Ramos (cell line): Measurements from ENCODE around the gene CACNB2.

ENCODE experiments used
- in situ Hi-C: fragments of 300-500 bp; cut with MboI; formaldehyde crosslinking; loops from one replicate; pipeline ENCODE4 v1.14.3; 2022; ENCODE audit warnings: low sequenced_read_pairs; ENCODE audit not compliant: unreplicated experiment

Gene CACNB2

DNA sequence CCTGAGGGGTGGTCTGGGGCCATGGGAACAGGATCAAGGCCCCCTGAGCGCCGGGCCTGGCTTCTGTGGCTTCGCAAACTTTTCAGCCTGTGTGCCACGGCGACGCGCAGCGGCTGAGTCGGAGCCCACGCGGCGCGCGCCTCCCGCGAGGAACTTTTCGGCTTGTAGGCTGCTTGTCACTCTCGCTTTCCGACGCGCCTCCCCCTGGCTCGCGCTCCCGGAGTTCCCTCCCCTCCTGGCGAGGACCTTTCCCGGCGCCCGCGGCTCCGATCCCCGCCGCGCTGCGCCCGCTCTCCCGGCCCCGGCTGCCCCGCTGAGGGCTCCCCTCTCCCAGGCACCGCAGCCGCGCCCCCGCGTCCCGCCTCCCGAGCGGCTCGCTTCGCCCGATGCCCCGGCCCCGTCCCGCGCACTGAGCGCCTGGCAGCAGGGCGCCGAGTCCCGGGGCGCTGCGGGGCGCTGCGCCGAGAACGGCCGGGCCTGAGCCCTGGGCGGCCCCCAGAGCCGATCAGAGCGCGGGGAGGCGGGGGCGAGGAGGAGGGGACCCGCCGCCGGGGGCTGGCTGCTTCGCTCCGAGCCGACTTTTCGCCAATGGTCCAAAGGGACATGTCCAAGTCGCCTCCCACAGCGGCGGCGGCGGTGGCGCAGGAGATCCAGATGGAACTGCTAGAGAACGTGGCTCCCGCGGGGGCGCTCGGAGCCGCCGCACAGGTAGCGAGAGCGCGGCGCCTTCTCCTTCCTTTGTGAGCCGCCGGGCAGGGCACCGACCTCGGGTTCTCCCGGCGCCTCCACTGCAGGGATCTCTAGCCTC, at the start of gene CACNB2:
TSS of gene CACNB2 (plus strand) at position 276 of the 808 bp plus-strand sequence.
- in situ Hi-C loops: no loop called here

DNA sequence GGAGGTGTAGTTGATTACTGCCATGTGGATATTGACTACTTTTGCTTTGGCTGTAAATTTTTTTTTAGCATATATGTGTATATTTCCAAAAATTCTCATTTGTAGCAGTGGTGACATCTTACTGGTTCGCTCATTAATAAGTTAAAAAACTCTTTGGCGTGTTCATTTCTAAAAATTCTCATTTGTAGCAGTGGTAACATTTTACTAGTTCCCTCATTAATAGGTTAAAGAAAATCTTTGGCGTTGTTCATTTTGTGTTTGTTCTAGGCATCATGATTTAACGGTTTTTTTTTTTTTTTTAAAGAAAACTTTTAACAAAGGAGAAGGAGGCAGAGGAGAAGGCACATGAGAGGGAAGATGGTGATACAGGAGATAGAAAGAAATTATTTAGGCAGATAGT, 45.9 kb upstream of the CACNB2 start:
- in situ Hi-C loops: no loop called here

DNA sequence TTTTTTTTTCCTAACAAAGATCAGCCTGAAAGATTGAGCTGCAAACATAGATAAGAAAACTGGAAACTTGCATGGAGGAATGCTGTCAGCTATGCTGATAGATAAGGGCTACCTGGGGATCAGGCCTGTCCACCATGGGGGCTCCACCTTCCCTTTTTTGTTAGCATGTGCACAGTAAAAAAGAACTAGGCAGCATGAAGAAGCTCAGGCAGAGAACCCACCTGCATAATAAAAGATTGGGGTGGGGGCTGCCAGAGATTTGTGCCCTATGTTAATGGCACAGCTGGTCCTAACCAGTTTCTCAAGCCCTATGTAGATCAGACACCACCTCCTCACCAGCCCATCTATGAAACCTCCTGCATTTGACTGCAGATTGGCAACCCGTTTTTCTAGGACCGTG, 45.4 kb upstream of the CACNB2 start:
- in situ Hi-C loops: no loop called here

DNA sequence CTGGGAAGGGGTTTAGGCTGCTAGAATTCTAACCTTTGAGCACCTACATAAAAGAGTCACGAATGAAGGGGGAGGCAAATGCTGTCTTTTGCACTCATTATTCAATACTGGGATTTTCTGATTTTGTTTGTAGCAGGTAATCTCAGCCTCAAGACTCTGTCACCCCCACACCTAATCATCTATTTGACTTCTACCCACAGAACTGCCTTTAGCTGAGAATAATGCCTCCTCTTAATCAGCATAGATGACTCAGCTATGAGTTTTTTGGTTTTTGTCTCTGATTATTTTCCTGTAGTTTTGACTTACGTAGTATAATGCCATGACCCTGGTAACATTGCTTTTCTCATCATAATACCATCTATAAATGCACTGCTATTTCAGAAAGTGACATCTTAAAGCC, 42.7 kb upstream of the CACNB2 start:
- in situ Hi-C loops: no loop called here

DNA sequence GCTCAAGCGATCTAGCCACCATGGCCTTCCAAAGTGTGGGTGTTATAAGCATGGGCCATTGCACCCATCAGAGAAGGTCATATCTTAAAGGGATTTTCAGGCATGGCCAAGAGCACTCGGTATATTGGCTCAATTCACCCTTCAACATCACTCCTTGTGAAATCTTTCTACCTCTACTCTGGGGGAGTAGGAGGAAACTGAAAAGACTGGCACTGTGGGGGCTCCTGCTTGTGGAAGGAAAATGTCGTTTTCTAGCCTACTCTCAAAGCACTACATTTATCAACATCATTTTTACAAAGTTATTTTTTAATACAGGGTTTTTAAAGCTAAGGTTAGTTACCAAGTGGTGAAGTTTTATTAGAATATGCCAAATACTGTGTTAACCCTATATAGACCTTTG, 42.0 kb upstream of the CACNB2 start:
- in situ Hi-C loops: no loop called here

DNA sequence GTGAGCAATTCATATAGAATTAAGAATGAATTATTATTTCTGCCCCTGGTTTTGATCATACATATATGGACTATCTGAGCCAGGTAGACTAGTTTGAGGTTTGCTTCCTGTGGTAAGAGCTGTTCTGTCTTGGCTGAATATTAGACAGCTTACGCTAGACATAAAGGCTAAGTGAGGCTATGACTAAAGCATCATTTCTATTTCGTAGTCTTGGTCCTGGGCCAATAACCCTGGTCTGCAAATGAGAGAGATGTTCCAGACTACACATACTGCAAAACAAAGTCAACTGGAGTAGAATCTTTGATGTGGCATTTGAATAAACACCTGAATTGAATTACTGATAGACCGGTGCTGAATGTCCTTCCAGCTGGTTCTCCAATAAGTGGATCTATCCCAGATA, 40.8 kb upstream of the CACNB2 start:
- in situ Hi-C loops: no loop called here

DNA sequence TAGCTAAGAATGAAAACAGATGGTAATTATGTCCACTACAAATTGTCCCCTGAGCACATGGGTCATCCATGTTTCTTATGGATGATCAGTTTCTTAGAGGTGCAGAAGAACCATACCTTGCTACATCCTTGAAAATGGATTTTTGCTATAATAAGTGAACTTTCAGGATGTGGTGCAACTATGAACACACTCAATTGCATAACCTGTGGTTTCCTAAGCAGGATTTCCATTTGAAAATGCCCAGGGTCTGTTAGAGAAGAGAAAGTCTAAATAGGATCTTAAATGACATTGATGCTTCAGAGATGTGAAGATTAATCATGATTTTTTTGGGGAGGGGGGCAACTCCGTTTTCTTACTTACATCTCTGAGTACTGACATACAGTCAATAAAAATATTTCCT, 39.6 kb upstream of the CACNB2 start:
- in situ Hi-C loops: loop anchor here (10.0 to 25.0 kb wide), 2 partner anchors 196 to 488 kb away; partner anchors contain the start of gene HACD1

DNA sequence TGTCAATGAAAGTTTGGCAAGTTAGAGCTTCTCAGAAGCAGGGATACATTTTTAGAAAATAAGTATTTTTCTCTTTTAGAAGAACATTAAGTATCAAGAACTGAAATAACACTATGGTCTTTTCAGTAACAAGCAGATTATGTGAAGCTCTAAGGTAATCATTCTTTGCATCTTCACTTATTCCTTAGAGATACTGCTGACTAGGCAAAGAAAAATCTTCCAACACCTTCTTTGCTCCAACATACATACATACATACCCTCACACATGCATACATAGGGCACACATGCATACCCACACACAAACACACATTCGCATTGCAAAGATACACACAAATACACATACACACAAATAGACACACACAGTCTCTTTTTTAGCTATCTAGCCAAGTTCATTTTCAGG, 37.8 kb upstream of the CACNB2 start:
- in situ Hi-C loops: loop anchor here (10.0 to 25.0 kb wide), 2 partner anchors 198 to 490 kb away; partner anchors contain the start of gene HACD1

DNA sequence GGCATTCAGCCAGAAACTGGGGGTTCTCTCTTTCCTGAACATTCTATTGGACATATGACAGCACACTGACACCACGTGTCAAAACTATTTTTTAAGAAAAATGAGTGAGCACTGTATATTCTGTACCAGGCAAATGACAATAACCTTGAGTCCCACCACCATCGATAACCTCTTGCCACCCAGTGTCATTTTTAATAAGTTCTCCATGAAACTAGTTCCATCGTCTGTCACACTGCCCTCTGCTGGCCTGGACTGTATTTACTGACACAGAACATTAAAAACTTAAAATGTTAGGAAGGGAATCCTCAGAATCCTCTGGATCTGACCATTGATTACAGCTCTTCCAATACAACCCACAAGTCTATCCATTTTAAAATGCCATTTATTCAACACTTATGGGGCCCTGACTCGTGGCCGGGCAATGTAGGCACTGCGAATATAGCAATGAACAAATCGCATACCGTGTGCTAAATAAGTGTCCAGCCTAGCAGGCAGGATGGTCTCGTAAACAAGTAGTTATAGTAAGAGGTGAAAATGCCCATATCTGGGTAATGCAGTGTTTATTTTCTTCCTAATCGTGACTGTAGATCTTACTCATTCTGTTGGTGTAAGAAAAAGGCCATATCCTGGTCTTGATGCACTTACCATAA, 35.9 kb upstream of the CACNB2 start:
- in situ Hi-C loops: loop anchor here (10.0 to 25.0 kb wide), 2 partner anchors 200 to 492 kb away; partner anchors contain the start of gene HACD1

DNA sequence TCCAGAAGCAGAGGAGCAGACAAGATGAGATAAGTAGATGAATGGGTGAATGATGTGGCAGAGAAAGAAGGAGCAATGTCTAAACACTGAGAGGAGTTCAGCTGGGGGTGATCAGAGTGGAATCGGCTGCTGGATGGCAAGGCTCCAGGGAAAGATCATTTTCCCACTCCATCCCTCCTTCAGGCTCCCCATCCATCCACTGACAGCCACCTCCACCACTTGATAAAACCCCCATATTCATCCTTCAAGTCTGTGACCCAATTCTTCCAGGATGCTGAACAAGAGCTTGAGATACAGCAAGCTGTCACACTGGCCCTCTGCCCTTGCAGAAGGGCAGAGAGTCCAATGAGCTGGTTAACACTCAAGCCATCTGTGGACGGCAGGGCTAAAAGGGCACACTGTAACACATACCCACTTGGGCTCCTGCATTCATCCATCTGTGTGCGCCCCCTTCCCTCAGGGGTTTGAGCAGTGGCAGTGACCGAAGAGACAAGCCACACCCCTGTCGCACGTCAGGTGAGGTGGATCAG, 30.8 kb upstream of the CACNB2 start:
- in situ Hi-C loops: loop anchor here (10.0 to 25.0 kb wide), 2 partner anchors 205 to 497 kb away; partner anchors contain the start of gene HACD1

DNA sequence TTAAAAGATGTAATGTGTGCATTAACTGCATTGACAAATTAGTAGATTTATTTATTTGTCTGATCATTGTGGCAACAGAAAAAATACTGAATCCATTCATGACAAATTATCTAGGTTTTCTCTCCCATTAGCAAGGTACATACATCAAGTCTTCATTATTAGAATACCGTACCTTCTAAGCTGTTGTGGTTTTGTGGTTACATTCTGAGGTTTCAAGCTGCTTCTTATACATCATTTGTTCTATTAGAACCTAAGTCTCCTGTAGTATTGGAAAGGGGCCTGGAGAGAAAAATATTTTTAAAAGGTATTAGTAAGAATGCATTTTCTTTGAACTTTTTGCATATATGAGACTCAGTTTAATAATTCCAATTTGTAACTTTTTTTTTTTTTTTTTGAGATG, 26.3 kb upstream of the CACNB2 start:
- in situ Hi-C loops: loop anchor here (25.0 kb wide), 1 partner anchor 502 kb away; the partner anchor contains the start of gene HACD1

DNA sequence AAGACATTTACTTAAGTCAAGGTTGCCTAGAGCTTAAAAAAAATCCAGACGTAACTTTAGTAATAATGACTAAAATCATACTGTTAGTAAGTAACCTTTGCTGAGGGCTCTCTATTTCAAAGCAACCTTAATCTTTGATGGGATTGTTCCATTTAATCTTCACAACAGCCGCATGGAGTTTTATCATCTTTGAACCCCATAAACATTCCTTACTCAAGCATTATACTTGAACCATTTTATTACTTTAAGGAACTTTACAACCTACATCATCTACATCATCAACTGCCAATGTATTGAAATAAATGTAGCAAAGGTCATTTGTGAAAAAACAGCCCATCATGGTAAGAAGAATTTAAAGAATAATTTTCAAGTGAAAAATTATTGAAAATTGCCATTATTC, 22.9 kb upstream of the CACNB2 start:
- in situ Hi-C loops: loop anchor here (25.0 kb wide), 1 partner anchor 505 kb away; the partner anchor contains the start of gene HACD1

DNA sequence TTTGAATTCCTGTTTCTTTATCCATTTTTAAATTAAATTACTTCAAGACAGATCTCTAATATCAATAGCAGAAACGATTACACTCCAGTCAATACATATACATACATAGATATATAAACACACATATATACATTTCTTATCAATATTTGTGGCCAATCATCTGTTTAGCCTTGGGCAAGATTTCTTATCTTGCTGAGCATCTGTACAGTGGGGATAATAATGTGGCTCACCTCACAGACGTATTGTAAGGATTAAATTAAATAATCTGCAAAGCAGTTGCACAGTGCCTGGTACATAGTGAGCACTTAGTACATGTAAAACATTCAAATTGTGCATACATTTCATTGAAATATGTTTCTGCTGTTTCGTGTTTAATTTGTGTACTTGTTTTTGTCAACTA, 17.5 kb upstream of the CACNB2 start:
- in situ Hi-C loops: loop anchor here (25.0 kb wide), 1 partner anchor 510 kb away; the partner anchor contains the start of gene HACD1

DNA sequence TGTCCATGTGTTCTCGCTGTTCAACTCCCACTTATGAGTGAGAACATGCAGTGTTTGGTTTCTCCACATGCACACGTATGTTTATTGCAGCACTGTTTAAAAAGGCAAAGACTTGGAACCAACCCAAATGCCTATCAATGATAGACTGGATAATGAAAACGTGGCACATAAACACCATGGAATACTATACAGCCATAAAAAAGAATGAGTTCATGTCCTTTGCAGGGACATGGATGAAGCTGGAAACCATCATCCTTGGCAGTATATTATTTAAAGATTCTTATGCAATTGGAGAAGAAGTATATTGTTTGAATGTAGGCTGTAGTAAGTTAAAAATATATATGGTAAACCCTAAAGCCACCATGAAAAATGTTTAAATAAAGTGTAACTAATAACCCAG, 7.2 kb upstream of the CACNB2 start:
- in situ Hi-C loops: no loop called here

DNA sequence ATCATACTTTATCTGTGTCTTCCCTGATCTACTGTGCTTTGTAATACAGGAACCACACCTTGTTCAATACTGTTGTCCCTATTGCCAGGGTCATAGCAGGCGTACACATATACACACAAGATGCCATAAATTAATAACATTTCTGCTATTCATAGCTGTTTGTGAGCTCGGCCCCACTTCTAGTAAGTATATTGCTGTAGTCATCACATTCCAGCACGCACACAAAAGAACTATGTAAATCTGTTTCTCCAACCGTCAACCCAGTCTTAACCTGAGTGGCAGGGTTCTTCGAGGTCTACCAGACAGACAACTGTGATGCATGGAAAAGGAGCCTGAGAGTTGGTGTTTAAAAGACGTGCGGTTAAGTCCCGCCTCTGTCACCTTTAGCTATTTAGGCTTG, 5.7 kb upstream of the CACNB2 start:
- in situ Hi-C loops: no loop called here

DNA sequence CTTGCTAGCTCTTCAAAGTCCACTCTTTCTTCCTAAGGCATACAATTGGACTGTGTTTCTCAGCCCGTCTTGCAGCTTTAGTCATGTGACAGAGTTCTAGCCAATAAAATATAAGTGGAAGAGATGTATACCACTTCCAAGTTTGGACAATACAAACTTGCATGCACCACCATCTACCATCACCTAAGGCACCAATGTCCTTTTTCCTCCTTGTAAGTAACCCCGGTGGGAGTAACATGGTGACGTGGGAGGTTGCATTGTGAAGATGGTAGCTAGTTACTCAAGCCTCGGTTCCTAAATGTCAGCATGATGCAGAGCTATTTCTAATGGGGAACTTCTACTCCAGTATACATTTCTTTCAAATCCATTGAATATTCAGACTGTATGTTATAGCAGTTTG, 5.3 kb upstream of the CACNB2 start:
- in situ Hi-C loops: no loop called here

DNA sequence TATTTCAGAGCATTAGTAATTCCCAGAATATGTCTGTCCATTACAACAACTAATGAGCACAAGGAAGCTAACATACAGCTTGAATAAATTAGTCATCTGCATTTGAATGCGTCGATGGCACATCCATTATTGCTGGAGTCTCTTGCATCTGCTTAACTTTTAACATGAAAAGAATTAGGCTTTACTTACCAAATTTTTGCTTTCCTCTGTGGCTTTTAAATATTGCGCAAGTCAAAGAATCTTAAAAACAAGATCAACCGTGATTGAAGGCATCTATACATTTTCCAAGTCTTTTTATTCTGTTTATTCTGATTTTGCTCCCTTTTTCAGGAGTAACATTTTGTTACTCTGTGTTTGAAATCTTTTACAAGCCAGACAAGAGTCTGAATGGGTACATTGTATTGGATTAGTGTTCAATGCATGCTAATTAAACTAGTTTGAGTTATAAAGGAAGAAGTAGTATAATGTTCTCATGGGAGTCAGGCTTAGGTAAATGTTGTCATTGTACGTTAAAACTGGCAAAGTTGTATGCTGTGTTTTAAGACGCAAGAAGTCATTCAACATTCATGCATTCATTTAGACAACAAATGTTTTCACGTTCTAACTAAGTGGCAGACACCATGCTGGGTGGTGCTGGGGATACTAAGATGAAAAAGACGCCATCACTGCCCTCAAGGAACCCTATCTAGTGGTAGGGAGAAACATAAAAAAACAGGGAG, 4.0 kb upstream of the CACNB2 start:
- in situ Hi-C loops: no loop called here

DNA sequence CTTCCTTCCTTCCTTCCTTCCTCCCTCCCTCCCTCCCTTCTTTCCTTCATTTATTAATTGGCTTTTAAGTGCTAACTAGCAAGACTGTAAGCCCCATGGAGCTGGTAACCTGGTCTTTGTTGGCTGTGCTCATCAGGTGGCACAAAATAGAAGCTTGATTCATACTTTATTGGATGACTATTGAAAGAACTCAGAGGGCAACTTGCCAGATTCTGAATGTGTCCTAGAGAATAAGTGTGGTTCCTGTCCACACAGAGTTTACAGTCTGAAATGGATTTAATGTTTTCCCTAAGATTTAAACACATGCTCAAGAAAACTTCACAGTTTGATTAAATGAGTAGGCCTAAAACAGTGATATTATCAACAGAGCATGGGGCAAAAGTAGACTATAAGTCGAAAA, 3.1 kb upstream of the CACNB2 start:
- in situ Hi-C loops: no loop called here

DNA sequence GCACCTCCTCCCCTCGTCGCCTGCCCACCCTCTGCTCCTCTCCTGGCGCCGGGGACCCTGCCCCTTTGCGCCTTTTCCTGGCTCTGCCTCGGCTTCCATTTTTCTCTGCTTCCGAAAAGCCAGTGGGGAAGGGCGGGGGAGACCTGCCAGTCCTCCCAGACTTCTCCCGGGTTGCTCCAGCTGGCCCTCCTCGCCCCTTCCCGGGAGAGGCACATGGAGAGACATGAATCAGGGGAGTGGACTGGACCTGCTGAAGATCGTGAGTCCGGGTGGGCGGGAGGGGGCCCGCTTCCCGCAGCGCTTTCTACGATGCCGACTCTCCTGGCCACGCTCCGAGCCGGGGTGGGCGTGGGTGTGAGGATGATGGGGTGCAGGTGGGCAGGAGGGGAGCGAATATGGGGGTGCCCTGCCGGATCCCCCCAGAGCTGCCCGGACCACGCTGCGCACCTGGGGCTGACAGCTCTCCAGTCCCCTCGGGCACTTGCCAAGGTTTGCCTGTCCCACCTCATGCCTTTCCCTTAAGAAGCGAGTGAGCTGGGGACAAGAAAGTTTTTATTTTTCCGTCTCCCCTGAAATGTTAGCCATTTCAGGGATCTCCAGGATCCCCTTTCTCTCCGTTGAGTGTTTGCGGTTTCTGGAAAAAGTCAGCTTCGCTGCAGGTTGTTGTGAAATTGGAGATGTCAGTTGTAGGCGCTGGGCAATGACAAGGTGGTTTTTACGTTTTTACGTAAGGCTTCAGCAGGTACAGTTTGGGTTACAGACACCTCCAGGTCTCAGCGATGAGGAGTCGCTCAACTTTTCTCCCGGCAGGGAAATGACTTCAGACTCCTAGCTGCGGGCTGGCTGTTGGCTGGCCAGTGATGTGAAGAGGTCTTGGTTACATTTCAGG, 977 bp downstream of the CACNB2 start:
- in situ Hi-C loops: no loop called here
